H1 (cell line): ENCODE measurements around the gene TMC6. TPM values are rescaled to one million over a fixed set of nuclear protein-coding genes. Genes with fewer than 3 reads are reported as not detected.

ENCODE experiments used
- E2F6 ChIP-seq: IDR thresholded peaks from 2 replicates; pipeline ENCODE4 v1.6.1; 2012; ENCODE audit warnings: inconsistent platforms
- JUN ChIP-seq: IDR thresholded peaks from 2 replicates; pipeline ENCODE4 v1.6.1; 2011; ENCODE audit warnings: low read depth, mild to moderate bottlenecking, improper control_type of control experiment, low read length
- KDM1A ChIP-seq: fragments of 200-600, 300-600 bp; sonication (generic); IDR thresholded peaks from 2 replicates; pipeline ENCODE4 v1.7.1; 2016; ENCODE audit warnings: mild to moderate bottlenecking, low read length, borderline replicate concordance
- POLR2AphosphoS5 ChIP-seq: IDR thresholded peaks from 2 replicates; pipeline ENCODE4 v1.6.1; 2011; ENCODE audit warnings: low read depth, low read length
- RNF2 ChIP-seq: fragments of 200-900, 300-1000 bp; sonication (generic); IDR thresholded peaks from 2 replicates; pipeline ENCODE4 v1.7.1; 2016; ENCODE audit warnings: borderline replicate concordance, low read depth, mild to moderate bottlenecking, antibody characterized with exemption, low read length; ENCODE audit not compliant: poor library complexity, severe bottlenecking; ENCODE audit errors: missing control alignments
- SIN3A ChIP-seq, 2 experiments: IDR thresholded peaks in 1 of 2; conservative IDR thresholded peaks in 1 of 2; 2 replicates each; pipeline ENCODE4 v1.6.1; 2011 to 2012; ENCODE audit warnings: low read length in 2 of 2, improper control_type of control experiment in 1 of 2, low read depth in 1 of 2, mild to moderate bottlenecking in 1 of 2
- ZNF274 ChIP-seq: IDR thresholded peaks from 2 replicates; pipeline ENCODE4 v1.7.0; 2012; ENCODE audit warnings: low read length, borderline replicate concordance; ENCODE audit errors: extremely low read depth
- polyA plus RNA-seq, 7 experiments: library from polyadenylated mRNA; depleted of rRNA in 3 of 7; stranded (reverse) in 5 of 7; unstranded in 2 of 7; fragments of >200 nt in 5 of 7; fragments of 200-250 nt in 2 of 7; gene quantifications; 1 replicate in 5 of 7; 2 replicates in 1 of 7; 4 replicates in 1 of 7; pipeline versions ENCODE4 v1.2.1 to v1.2.3, GENCODE V29; 2011 to 2013; ENCODE audit warnings: missing spikeins in 2 of 7, mixed read lengths in 2 of 7
- total RNA-seq: library from RNA; stranded (reverse); fragmentation: NEBNext Ultra II Directional; extraction: Animal tissue kit (Norgen Biotek cat#: 25700); gene quantifications from 2 replicates; pipeline ENCODE4 v1.2.1, GENCODE V29; 2021

TMC6 gene
- total and polyA plus RNA-seq, 2 of the 8 experiments (the other 6 are each of a cell fraction or from before 2014, with no cell fraction given), result 39.4 to 77.6 TPM

- TF ChIP-seq SIN3A (conservative IDR thresholded peaks at IDR 0.05 in 1 of 2, IDR thresholded peaks at IDR 0.05 in 1 of 2; ENCODE audit: low read depth in 1 of 2, low read length in 2 of 2) (0 out of 4 replicates have a peak, but pooled peaks of 1 of the 2 experiments have one; percentile 20), RNF2 (no peak), JUN (no peak), POLR2AphosphoS5 (no peak; the same call in 1 of the 2 replicates), KDM1A (no peak), ZNF274 (no peak), E2F6 (no peak)
- TF ChIP-seq, all 59 proteins: peak for 13
Observed at GRCh38 chr17:78168242-78168902, 39.8 kb upstream of the TMC6 start, which contains the start of gene SYNGR2 (continued).
